Rectal smooth muscle tissue (tissue), 1 donor: ENCODE measurements around the gene ANKRD11.

ENCODE experiments used
- H3K27ac ChIP-seq: one replicate; pipeline ENCODE4 v1.7.0; 2013; ENCODE audit warnings: low read depth, low read length, inconsistent platforms
- H3K27me3 ChIP-seq: one replicate; pipeline ENCODE4 v1.7.0; 2013; ENCODE audit warnings: low read length; ENCODE audit not compliant: control insufficient read depth, insufficient read depth
- H3K36me3 ChIP-seq: one replicate; pipeline ENCODE4 v1.7.0; 2013; ENCODE audit warnings: low read length; ENCODE audit not compliant: control insufficient read depth, insufficient read depth
- H3K4me1 ChIP-seq: one replicate; pipeline ENCODE4 v1.7.0; 2013; ENCODE audit warnings: low read length; ENCODE audit not compliant: control insufficient read depth, insufficient read depth
- H3K4me3 ChIP-seq: one replicate; pipeline ENCODE4 v1.7.0; 2013; ENCODE audit warnings: low read length
- H3K9ac ChIP-seq: one replicate; pipeline ENCODE4 v1.7.0; 2013; ENCODE audit warnings: low read length

The ANKRD11 gene

DNA sequence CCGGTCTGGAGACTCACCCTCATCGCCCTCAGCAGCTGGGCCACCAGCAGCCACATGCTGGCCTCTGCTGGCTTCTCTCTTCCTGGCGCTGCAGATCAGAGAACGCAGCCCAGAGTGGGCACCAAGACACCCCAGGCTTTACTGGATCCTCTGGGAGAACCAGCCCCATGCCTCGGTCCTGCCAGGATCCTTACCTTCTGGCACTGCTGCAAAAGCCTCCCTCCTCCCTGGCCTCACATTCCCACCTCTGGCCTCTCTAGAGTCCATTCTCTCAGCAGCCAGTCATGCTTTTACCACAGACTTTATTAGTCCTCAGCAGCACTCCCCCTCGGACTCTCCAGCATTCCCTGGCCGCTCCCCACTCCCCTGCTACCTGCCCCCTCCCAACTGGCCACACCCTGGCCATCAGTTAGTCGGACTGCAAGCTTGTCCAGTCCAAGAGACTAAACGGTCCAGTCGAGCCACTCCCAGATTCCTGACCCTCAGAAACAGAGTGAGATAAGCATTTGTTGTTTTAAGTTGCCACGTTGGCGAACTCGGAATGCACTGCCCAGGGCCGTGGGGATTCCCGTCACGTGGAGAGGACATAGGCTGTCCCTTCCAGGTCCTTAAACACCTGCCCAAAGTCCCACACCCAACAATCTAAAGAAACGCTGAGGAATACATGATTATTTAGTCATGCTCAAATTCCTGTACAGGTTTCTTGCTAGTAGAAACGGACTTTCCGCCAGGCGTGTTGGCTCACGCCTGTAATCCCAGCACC lies 11.9 kb upstream of the ANKRD11 start:
- no peaks in the 10 kb centered on the region for H3K36me3 ChIP-seq
- H3K27ac ChIP-seq, result no peak overlapping the region
- no peaks in the 10 kb centered on the region for H3K27me3 ChIP-seq
- no peak overlapping the region for H3K9ac ChIP-seq
- no peak overlapping the region for H3K4me3 ChIP-seq
- peaks cover 7% of the 10 kb centered on the region for H3K4me1 ChIP-seq

DNA sequence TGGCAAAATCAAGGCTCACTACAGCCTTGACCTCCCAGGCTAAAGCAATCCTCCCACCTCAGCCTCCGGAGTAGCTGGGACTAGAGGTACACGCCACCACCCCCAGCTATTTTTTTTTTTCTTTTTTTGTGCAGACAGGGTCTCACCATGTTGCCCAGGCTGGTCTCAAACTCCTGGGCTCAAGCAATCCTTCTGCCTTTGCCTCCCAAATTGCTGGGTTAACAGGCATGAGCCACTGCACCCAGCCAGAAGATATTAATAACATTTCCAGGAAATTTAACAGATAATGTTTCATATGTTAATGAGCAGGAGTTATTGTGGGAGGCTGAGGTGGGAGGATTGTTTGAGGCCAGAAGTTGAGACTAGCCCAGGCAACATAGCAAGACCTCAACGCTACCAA lies 9.4 kb upstream of the ANKRD11 start:
- Histone ChIP-seq H3K9ac (no peak overlapping the region), H3K27me3 (no peaks in the 10 kb centered on the region), H3K27ac (no peak overlapping the region), H3K36me3 (no peaks in the 10 kb centered on the region), H3K4me3 (no peak overlapping the region), H3K4me1 (no peaks in the 10 kb centered on the region)

DNA sequence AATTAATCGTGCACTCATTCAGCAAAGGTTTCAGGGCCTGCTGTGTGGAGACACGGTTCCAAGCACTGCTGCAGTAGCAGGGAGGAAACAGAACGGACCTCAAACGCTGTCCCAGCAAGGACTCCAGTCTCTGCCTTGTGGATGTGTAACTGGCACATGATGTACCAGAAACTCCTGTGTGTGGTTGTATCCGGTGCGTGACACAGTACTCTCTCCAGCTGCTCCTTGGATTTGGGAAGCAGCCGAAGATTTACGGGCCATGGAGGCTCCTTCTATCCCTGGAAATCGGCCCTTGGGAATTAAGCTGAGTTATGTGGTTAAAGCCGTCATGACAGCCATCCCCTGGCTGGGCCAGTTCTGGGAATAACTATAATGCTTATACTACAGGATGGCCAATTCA lies 8.5 kb upstream of the ANKRD11 start:
- no peak overlapping the region for H3K9ac ChIP-seq
- no peak overlapping the region for H3K27ac ChIP-seq
- no peak overlapping the region for H3K4me3 ChIP-seq
- no peaks in the 10 kb centered on the region for H3K36me3 ChIP-seq
- H3K4me1 ChIP-seq, result no peaks in the 10 kb centered on the region
- H3K27me3 ChIP-seq, result no peaks in the 10 kb centered on the region

DNA sequence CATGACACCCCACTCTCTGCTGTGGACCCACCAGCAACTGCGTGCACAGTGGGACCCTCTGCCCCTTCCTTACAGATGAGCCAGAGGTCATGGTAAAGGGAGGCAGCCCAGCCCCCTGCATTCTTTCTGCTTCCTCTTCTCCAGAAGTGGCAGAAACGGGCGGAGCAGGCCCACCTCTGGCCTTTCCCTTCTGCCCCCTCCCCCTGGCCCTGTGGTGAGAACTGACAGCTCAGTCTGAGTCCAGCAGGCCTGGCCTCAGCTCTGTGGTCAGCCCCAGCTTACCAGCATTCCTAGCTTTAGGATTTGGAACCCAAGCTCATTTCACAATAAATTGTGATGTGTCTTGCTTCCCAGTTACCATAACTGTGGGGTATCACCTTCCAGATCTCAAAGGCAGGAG lies 4.8 kb upstream of the ANKRD11 start:
- H3K9ac ChIP-seq, result no peak overlapping the region
- no peaks in the 10 kb centered on the region for H3K36me3 ChIP-seq
- no peak overlapping the region for H3K4me3 ChIP-seq
- no peak overlapping the region for H3K27ac ChIP-seq
- no peaks in the 10 kb centered on the region for H3K27me3 ChIP-seq
- H3K4me1 ChIP-seq, result peaks cover 11% of the 10 kb centered on the region

DNA sequence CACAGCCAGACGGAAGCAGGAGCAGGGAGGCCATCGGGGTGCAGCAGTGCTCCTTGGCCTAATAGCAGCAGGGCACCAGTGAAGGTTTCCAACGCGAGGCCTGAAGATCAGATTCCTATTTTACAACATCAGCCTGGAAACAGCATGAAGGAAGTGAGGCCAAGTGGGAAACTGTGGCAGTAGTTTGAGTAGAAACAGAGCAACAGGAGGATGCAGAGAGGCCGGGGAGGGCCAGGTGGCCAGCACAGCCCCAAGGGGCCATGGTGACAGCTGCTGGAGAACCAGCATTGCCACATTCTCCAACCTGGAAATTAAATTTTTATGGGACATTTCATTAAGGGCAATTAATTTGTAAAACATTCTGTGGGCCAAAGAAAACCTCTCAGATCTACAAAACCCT lies 3.4 kb upstream of the ANKRD11 start:
- no peak overlapping the region for H3K27ac ChIP-seq
- no peaks in the 10 kb centered on the region for H3K36me3 ChIP-seq
- H3K4me3 ChIP-seq, result no peak overlapping the region
- peaks cover 13% of the 10 kb centered on the region for H3K4me1 ChIP-seq
- no peak overlapping the region for H3K9ac ChIP-seq
- no peaks in the 10 kb centered on the region for H3K27me3 ChIP-seq

DNA sequence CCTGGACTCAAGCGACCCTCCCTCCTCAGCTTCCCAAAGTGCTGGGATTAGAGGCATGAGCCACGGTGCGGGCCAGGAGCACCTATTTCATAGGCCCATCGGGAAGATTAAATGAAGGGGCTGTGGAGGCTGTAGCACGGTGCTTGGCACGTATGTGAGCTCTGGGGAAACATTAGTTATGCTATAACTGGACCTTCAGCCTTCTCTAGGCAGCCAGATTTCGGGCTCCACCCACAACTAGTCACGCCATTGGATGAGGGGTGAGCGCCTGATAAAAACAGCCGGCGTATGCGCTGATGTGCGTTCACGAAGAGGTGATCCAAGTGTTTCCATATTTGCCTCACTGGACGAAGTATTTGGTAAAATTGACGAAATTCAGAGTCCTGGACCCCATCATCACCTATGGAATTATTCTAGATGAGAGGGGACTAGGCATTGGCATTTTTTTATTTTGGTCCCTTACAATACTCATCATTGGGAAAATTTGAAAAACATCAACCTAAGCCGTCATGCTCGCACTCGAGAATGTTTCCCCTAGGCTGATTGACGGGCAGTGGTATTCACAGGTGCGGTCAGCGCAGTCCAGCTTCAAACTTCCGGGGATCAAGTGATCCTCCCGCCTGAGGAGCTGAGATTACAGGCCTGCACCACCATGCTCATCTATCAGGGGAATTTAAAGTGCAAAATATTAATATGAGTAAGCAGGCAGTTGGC lies 1.8 kb upstream of the ANKRD11 start:
- Histone ChIP-seq H3K4me1 (peaks cover 22% of the 10 kb centered on the region), H3K36me3 (no peaks in the 10 kb centered on the region), H3K9ac (no peak overlapping the region), H3K27me3 (no peaks in the 10 kb centered on the region), H3K27ac (no peak overlapping the region), H3K4me3 (peak overlapping the region; percentile 92)

DNA sequence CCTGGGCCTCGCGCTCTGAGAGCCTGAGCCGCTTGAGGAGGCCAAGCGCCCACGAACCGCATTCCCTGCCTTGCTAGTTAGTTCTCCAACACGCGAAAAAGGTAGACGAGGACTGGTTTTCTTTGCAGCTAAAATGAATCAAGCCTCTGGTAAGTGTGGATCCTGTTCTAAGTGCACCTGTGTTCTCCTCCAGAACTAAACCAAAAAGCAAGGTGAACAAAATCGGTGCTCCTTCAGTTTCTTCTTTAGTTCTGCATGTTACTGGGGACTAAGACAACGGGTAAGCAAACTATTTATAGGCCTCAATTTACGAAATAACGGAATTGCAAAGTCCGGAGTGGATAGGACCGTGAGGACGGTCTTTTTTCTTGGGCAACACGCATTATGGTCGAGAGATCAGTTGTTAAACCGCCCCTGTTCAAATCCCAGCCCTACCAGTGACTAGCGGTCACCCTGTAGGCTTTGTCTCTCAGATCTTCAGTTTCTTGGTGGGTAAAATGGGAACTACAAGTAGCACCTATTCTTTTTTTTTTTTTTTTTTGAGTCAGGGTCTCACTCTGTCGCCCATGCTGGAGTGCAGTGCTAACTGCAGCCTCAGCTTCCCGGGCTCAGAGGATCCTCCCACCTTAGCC lies 993 bp upstream of the ANKRD11 start:
- Histone ChIP-seq H3K4me1 (peaks cover 22% of the 10 kb centered on the region), H3K4me3 (peak overlapping the region; percentile 92), H3K27ac (peak overlapping the region; percentile 88), H3K36me3 (no peaks in the 10 kb centered on the region), H3K27me3 (no peaks in the 10 kb centered on the region), H3K9ac (peak overlapping the region; percentile 67)

DNA sequence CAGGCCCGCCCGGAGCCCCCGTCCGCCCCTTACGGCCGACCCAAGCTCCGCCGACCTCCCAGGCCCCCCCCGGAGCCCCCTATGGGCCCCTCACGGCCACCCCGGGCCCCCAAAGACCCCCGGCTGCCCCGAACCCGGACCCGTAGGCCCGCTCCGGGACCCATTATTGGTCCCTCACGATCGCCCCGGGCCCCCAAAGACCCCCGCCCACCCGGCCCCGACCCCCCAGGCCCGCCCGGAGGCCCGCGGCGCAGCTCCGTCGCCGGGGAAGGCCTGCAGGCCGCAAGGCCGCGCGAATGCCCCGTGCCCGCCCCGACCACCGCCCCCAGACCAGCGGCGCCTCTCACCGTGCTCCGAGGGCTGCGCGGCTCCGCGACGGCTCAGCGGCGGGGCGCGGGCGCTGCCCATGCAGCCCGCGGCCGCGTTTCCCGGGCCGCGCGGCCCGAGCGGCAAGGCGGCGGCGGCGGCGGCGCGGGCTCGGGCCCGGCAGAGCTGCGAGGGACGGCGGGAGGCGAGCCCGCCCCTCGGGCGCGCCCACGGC lies 393 bp downstream of the ANKRD11 start:
- H3K4me1 ChIP-seq, result peaks cover 28% of the 10 kb centered on the region
- H3K27me3 ChIP-seq, result no peaks in the 10 kb centered on the region
- peak overlapping the region; percentile 82 for H3K27ac ChIP-seq
- peak overlapping the region; percentile 64 for H3K4me3 ChIP-seq
- H3K36me3 ChIP-seq, result no peaks in the 10 kb centered on the region
- H3K9ac ChIP-seq, result no peak overlapping the region

DNA sequence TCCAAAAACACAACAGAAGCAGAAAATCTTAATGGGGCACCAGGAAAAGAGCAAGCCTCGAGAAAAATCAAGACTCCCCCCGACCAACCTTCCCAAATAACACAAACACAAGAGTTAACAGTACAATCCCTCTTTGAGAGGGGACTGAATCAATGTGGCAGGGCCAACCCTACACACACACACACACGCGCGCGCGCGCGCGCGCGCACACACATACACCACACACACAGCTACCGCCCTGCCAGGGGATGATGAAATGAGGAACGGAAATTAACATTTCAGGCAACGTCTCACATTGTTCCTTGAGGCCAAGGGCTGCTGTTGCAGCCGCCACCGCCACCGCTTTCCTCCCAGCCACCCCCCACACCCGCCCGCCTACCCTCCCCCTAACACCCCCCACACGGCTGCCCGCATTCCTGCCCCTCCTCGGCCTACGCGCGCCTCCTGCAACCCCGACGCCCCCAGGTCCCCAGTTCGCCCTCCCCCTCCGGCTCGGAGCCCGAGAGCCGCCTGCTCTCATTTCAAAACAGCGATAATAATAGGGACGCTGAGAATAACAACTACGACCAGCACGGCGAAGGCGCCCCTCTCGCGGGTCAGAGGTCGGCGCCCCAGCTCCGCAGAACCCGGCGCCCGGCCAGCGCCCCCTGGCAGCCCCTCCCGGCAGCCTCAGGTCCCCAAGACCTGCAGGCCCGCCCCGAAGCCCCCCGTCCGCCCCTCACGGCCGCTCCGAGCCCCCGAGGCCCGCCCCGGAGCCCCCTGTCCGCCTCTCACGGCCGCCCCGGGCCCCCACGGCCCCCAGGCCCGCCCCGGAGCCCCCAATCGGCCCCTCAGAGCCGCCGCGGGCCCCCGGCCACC lies 1.1 kb downstream of the ANKRD11 start:
- Histone ChIP-seq H3K9ac (no peak overlapping the region), H3K36me3 (no peaks in the 10 kb centered on the region), H3K27me3 (no peaks in the 10 kb centered on the region), H3K4me1 (peaks cover 28% of the 10 kb centered on the region), H3K4me3 (peak overlapping the region; percentile 77), H3K27ac (peak overlapping the region; percentile 82)

DNA sequence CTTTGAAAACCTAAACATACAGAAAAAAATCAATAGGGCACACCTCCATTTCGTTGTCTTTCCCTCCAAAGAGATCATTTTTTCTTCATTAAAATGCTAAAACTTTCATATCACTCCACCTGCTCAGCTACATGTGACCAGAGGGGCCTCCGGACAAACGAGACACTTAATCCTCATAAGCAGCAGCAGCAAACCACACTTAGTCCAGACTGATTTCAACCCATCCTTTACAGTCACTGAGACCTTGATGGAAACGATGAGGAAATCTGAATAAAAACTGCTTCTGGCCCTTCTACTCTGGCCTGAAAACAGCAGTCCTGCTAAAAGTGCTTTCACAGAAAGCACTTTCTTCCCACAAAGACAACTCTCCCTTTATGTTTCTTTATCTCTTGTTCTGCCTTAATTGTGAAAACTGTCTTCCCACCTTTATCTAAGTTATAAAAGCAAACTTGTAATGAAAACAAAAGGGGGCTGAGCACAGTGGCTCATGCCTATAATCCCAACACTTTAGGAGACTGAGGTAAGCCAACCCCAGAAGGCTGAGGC lies 4.6 kb downstream of the ANKRD11 start:
- H3K9ac ChIP-seq, result no peak overlapping the region
- H3K27ac ChIP-seq, result no peak overlapping the region
- H3K27me3 ChIP-seq, result no peaks in the 10 kb centered on the region
- H3K4me3 ChIP-seq, result no peak overlapping the region
- H3K4me1 ChIP-seq, result peaks cover 28% of the 10 kb centered on the region
- H3K36me3 ChIP-seq, result no peaks in the 10 kb centered on the region

DNA sequence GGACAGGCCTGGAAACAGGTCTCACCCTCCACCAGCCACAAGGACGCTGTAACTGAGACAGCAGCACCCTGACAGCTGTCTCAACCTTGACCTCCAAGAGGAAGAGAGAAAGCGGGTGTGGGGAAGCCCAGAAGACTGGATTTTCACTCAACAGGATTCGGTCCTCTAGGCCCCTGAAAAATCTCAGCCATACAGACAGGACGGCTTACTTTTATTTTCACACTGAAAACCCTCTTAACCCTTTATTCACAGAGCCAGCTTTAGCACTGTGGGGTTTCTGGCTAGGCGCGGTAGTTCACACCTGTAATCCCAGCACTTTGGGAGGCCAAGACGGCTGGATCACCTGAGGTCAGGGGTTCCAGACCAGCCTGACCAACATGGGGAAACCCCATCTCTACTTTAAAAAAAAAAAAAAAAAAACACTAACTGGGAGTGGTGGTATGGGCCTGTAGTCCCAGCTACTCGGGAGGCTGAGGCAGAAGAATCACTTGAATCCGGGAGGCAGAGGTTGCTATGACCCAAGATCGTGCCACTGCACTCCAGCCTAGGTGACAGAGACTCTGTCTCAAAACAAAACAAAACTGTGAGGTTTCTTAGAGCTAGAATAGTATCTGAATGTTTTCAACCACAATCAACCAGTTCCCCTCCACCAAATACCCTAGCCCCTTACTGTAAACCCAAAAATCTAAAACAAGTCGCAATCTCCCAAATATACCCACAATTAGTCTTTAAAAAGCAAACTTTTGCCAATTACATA lies 5.3 kb downstream of the ANKRD11 start:
- Histone ChIP-seq H3K4me3 (no peak overlapping the region), H3K27ac (no peak overlapping the region), H3K9ac (no peak overlapping the region), H3K36me3 (no peaks in the 10 kb centered on the region), H3K27me3 (no peaks in the 10 kb centered on the region), H3K4me1 (peaks cover 28% of the 10 kb centered on the region)
